Activated CD4-positive, alpha-beta T cell treated with anti-CD3 and anti-CD28 coated beads, Interleukin-2, amount 50 U/mL, for 4 hours (primary cell): ENCODE results near the gene CCER1.
"Not testable (repeated sequence)": the region's sequence is repeated elsewhere in the genome, so short reads cannot be mapped to it uniquely, and the experiment has no call there.

Experiments used
- DNase-seq, 2 experiments: peaks; one replicate each; pipeline ENCODE4 v3.0.0-alpha.2; 2020

CCER1 gene, protein sequence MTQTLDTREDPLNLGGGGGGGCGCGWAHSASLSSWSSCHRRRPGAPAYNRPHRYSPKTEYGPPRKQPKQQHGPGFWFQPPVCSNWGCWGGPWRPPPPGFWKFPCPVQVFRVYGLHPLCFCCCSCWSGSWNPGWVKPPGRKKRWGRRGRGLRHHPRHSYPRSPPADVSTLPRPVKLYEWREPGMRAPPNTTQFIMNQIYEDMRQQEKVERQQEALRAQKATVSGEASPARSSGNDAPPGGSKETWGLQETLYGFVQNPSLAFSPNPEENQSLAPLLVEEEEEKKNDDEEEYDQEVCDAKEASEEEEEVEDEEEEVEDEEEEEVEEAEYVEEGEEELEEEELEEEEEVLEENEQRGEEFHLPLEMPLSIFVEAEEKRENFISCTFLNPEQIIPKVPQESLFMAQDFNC

DNA sequence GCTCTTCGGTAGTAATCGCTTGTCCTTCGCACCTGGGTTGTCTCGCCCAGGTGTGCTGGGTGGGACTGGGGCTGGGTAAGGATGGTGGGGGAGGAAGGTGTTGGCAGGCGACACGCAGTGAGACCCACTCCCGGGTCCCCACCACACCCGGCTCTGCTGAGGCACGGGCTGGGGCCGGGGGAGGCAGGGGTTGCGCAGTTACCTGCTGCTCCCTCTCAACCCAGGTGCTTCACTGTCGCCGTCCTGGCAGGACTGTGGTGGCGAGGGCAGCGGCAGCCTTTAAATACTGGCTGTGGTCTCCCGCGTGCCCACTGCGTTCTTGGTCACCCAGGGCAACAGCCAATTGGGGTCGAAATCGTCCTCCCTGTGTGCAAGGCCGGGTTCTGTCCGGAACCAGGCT is at the start of gene CCER1:
CCER1 (minus strand) TSS at position 256 of the 400 bp plus-strand sequence. CDS start 434 bp downstream, outside the sequence.
- no peak for DNase-seq

DNA sequence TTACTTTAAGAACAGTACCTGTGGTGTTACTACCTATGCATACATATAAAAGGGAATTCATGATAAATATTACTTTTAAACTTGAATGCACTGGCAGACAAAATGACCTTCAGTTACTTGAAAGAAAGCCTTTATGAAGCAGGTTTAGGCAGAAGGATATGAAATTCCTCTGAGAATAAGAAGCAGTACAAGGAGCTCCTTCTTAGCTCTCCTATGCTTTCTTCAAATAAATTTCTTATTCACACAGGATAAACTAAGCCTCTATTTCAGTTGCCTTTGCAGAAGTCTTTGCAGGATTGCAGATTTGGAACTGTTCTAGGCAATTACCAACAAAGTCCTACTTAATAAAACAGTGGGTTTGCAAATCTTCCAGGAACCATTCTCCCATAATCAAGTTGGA is 48.8 kb upstream of the CCER1 start:
- DNase-seq: no peak

DNA sequence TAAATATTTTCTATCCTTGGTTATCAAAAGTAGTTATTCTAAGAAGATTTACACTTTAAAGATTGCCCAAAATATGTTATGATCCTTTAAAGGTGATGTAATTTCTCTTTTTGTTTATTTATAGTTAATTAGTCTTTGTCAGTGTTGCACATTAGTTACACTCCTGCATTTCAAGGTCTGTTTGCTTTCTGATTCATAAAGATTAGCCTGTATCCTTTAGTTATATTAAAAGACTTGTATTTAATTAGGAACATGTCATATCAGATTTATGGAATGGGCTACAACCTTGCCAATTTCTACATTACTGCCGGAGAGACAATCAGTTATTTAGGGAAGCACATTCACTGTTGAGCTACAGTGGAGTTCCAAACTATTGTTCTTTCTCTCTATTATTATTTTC is 46.3 kb upstream of the CCER1 start:
- no peak for DNase-seq

DNA sequence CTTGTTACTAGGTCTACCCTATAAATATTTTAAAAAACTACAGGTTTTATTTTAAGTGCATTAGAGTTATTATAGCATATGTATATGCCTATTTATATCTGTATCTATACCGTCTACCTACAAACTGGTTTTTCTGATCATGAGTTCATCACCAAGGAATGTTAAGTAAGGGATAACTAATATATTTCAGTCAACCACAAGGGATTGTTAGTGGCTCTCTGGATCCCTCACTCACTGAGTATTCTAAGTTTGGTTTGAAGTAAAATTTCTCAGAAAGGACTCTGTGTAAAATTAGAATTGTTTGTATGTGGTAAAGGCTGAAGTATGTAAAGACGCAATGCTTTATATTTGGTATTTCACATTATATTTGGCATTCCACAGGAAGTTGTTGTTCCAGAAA is 45.0 kb upstream of the CCER1 start:
- DNase-seq: no peak

DNA sequence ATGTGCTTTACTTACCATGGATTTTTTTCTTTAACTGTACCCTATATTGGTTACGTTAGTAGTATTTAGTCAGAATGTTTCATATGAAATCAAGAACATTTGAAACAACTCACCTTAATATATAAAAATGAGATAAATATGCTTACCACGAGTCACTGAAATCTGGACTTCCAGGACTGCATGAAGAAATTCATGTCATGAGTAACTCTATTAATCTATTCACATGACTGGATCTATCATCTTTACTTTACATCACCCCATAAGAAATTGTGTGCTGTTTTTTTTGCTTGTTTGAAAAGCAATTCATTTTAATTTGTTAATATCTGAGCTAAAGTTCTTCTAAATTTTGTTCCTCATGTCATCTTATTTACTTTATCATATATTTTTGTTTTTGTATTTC is 44.6 kb upstream of the CCER1 start:
- no peak for DNase-seq

DNA sequence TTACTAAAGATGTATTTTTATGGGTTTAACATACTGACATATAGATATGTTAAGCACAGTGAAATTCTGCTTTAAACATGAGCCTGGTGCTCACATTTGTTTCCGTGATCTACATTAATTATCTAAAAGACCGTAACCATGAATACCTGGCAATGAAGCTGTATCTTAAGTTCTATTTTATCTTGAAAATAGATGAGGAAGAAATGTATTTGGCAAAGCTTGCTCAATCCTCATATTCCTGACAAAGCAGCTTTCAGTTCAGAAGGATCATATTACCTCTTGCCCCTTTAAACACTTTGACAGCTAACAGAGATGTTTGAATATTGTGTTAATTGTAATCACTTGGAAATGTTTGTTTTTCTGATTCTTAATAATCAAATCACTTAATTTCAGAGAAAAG is 40.0 kb upstream of the CCER1 start:
- DNase-seq: no peak

DNA sequence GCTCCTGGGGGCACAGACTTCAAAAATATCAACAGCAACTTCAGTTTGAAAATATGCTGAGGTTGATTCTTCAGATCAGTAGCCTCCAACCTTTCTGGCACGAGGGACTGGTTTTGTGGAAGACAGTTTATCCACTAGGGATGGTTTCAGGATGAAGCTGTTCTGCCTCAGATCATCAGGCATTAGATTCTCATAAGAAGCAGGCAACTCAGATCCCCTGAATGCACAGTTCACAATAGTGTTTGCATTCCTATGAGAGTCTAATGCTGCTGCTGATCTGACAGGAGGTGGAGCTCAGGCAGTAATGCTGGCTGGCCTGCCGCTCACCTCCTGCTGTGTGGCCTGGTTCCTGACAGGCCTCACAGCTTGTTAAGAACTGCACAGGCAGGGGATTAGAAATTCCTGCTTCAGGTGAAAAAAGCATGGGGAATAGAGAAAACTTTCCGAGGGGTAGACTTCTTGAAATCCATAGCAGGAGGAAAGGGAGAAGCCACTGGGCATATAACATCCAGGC is 37.0 kb upstream of the CCER1 start:
- DNase-seq: no peak

DNA sequence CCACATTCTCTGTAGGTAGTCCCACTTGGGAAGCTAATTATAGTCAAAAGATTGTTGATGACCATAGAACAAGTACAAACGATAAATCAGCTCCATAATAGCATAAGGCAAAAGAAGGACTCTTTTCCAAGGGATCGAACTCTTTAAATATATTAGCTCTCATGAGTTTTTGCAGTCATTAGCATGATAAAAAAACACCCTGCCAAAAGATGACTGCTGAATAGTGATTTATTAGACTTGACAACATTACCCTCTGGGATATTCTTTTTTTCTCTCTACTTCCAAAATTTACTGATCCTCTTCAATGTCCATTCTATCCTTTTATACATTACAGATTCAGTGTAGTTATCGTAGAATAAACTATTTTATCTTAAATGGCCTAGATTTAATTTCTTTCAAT is 35.6 kb upstream of the CCER1 start:
- no peak for DNase-seq

DNA sequence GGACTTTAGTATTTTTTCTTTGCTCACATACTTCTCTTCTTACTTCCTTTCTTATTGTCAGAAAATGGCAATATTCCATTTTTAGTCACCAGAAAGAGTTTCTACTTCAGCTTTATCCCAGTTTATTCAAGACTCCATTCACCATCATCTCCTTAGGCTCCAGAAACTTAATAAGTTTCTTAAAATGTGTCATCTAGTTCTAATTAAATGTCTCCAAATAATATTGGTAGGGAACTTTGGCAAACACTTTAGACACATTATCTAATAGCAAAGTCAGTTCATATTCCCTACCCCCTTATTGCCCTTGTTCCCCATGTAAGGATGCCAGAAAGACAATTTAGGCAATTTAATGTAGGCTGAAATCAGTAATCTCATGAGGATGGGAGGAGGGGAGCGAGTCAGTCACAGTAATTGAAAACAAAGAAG is 34.7 kb upstream of the CCER1 start:
- DNase-seq: no peak

DNA sequence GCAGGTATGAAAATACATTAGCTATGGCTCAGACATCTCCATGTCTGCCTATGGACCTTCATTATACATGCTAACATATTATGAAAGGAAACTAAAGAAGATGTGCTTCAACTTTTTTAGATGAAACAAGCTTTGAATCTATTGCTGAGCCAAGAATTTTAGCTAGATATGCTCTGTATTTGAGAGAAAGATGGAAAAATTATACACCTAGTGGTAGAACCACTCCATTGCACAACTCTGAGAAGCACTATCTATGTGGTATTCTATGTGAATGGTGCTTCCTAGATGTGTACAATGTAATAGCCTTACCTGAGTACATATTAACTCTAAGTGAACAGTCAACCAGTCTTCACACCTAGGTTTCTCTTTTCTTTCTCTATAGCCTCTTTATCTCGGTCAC is 32.5 kb upstream of the CCER1 start:
- no peak for DNase-seq

DNA sequence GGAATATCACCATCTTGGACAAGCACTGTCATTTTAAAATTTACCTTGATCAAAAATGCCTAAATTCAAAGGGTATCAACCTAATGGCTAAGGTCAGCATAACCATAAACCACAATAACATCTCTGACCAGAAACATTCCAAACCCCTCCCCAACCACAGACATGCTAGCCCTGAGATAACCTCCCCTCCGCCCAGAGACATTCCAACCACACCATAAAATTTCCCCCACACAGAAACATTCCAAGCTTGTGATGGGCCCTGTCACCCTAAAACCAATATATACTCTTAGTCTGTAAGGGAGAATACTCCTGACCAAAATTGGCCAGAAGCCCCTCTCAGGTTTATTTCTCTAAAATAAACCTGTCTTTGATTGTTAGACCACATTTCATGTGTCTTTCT is 32.1 kb upstream of the CCER1 start:
- no peak for DNase-seq

DNA sequence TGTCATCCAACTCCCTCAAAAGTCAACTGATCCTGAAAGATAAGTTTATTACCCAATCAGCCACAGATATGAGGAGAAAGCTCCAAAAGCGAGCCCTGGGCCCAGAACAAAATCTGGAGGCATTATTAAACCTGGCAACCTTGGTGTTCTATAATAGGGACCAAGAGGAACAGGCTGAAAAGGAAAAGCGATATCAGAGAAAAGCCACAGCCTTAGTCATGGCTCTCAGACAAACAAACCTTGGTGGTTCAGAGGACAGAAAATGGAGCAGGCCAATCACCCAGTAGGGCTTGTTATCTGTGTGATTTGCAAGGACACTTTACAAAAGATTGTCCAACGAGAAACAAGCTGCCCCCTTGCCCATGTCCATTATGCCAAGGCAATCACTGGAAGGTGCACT is 30.4 kb upstream of the CCER1 start:
- not testable (repeated sequence) for DNase-seq

DNA sequence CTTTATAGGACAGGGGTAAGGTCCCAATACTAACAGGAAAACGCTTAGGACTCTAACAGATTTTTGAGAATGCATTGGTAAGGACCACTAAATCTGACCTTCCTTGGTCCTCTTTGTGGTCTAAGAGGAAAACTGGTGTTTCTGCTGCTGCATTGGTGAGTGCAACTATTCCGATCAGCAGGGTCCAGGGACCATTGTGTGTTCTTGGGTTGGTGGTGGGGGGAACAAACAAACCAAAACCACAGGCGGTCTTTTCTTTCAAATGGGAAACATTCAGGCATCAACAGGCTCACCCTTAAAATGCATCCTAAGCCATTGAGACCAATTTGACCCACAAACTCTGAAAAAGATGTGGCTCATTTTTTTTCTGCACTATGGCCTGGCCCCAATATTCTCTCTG is 29.1 kb upstream of the CCER1 start:
- DNase-seq: no peak

DNA sequence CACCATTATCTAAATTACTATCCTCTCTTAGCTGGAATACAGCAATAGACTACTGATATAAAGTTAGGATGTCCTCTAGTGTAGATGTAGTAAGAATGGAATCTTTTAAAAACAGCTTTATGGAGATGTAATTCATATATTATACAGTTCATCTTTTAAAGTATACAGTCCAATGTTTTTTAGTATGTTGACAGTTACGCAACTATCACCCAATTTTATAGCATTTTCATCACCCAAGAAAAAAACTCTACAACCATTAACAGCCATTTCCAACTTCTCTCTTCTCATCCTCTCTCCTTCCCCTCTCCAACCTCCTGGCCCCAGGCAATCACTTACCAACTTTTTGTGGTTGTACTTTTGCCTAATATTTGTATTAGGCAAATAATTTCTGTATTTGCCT is 27.2 kb upstream of the CCER1 start:
- DNase-seq: no peak

DNA sequence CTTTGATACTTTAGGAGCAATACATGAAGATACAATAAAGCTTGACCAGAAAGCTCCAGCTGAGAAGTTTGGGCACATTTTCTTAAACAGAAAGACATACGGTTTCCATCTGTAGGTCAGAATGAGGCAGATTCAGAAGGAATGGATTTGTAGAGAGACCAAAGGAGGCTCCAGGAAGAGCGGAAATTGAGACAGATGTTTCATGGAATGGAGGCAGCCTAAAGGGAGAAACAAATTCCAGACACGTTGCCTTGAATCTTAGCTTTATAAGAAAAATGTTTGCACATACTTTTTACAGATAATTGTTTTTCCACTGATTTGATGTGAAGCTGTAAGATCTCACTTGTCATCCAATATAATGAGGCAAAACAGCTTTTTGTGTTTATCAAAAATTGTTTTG is 25.0 kb upstream of the CCER1 start:
- DNase-seq: no peak

DNA sequence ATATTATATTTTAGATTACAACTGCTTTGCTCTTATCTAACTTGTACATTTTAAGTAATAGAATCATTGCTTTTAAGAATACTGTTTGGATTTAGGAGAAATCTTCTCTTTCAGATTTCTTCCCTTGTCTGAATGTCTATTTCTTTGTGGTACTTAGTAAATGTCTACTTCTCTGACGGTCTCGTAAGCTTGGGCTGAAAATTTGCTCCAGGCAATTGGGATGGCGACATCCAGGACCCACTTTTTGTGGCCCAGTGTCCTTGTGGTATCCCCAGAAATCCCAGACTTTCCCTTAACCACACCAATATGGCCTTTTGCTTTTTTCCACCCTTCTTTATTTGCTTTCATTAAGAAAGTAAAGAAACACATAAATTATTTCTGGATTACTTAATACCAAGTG is 24.0 kb upstream of the CCER1 start:
- no peak for DNase-seq

DNA sequence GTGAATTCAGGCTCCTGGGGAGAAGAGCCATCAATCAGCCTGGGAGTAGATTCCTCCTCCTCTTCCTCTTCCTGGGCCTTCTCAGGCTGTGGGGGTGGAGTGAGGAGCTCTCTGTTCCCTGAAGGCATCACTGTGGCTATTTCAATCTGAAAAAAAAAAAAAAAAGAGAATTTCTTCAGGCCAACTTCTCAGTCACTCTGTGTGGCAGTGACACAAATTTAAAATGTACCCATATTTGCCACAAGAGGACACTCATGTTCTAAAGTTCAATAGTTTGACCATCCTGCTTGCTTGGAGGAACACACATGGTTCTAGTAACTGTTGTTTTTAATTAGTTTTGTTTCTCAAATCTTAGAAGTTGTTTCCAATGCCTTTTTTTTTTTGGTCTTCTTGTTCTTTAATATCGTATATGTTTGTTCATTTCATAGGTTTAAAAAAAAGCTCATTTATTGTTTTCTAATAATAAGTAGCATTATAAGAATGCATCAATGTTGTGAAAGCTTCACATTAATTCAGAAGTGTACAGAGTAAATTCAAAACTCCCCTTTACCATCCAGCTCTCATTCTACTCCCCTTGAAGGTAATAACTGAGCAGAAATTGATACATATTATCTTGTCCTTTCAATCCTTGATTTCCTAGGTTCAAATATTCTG is 23.3 kb upstream of the CCER1 start:
- no peak for DNase-seq

DNA sequence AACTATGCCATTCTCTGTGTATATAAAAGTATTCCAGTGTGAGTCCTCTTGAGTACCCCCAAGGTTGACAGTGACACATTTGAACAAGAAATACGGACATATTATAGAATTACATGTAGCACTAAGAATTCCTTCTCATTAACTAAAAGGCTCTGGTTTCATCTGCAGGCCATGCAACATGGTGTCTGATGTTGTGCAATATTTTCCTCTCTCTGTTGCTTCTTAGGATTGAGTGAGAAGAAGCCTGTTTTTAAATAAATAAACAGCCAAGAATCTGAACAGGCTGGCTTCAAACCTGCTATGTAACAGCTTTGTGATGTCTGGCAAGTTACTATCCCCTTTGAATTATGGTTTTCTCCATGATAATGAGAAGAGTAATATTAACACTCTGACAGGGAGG is 22.2 kb upstream of the CCER1 start:
- DNase-seq: no peak

DNA sequence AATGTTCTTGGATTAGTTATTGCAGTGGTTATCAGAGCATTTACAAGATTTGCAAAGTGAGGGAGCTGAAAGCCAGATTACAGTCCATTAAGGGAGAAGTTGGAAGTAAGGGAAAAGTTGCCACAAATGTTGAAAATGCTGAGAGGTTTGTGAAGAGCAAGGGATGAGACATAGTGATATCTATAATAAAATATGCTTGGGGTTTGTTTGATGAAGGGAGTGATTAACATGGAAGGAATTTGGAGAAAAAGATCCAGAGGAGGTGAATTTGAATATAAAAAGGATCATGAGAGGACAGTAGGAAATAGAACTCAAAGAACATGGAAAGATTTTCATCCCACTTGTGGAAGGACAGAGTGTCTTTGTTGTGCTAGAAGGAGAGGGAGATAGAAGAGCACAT is 19.3 kb upstream of the CCER1 start:
- DNase-seq: no peak

DNA sequence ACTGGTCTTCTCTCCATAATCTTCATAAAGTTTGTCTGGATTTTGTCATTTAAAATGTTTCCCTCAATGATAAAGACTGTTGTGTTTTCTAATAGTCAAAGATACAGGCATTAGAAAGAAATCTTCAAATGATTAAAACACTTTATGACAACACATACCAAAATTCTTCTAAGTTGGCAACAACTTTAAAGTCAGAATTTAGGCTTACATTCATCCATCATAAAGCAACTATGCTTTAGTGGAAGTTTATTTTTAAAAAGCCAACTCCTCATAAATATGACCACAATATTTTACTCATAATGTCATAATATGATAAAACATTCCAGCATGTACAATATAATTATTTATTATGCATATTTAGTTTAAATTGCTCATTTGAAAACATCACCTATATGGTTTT is 17.2 kb upstream of the CCER1 start:
- no peak for DNase-seq

DNA sequence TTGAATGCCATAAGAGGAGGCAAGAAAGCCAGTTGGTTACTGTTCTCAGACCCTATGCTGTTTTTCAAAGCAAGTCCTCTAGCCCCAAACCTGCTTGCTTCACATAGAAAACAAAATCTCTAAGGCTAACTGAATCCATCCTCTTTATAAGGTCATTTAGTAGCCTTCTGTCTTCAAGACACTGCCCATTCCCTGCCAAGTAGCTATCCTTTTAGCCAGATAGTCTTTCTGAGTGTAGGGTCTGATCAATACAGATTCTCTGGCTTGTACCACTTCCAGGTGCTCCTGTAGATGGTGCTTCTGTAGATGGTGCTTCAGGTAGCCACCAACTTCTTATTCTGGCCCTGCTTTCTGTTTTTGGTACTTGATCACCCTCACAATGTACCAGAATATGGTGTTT is 15.9 kb upstream of the CCER1 start:
- no peak for DNase-seq

DNA sequence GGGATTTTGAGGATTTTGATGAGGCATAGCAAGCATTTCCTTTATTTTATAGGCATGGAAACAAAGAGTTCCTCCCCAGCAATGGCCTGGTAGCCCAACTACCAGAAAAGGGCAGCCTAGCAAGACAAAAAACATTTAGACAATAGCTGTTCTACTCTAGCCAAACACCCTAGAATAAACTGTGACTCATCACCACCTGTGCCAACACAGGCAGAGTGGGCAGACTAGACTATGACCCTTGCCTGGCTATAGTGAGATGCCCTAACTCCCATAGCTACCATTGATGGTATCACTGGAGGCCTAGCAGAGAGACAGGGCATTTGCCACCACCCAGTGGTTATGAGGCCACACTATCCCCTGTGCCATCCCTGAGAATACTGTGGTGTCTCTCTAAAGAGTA is 15.5 kb upstream of the CCER1 start:
- no peak for DNase-seq

DNA sequence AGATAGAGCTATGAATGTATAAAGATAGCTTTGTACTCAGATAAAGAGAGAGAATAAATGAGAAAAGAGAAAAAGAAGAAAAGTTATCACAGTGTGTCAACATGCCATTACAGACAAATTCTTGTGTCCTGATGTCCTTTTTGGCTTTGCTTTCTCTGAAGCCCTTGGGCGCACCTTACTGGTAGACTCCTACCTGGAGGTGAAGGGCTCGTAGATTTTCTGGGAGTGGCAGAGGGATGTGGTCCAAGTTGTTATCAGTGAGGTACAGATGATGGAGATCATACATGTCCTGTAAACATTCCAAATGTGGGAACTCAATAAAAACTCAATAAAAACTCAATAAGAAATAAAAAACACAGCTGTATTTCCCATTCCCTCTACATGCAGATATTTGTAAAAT is 14.9 kb upstream of the CCER1 start:
- DNase-seq: no peak

DNA sequence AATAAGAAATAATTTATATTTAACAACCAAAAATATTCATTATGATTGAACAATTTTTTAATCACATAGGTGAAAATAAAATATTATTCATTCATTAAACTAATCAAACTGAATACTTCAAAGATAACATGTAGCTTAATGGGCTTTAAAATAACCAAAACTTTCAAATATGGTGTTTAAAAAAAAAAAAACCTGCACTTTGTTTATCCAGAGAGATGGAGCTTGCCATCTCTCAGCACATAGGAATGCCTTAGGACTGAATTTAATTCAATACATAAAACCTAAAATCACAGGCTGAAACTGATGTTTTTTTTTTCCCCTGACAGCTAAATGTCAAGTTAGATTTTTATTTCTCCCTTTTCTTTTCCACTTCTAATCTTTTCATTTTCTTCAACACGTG is 14.4 kb upstream of the CCER1 start:
- no peak for DNase-seq

DNA sequence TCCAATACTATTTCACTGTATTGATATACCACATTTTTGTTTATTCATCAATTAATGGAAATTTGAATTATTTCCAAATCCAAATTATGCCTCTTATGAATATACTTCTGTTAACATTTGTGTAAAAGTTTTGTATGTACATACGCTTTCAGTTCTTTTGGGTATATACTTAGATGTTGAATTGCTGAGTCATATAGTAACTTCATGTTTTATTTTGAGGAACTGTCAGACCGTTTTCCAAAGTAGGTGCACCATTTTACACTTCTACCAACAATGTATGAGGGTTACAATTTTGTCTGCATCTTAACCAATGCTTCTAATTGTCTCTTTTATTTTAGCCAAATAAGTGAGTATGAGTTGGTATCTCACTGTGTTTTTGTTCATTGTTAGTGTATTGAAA is 10.2 kb upstream of the CCER1 start:
- DNase-seq: no peak
